AG04449 (cell line): Measurements from ENCODE around the gene DGLUCY.

Source experiments
- CTCF ChIA-PET: fragments of 350-600 bp; formaldehyde crosslinking; extraction: SDS; loops from one replicate; lab custom pipeline; 2021; ENCODE audit warnings: antibody characterized with exemption; lab: Yijun Ruan, JAX
- POLR2A ChIA-PET: fragments of 400-600, 350-600 bp; formaldehyde crosslinking; extraction: SDS; loops from one replicate; lab custom pipeline; 2020; ENCODE audit warnings: antibody characterized with exemption, inconsistent platforms; lab: Yijun Ruan, JAX
- DNase-seq: peaks from one replicate; pipeline ENCODE4 v3.0.0-alpha.2; 2010; ENCODE audit warnings: low read depth, low spot score
- H3K4me3 ChIP-seq: 2 replicates; pipeline ENCODE4 v1.5.1; 2011; ENCODE audit warnings: low read depth, mild to moderate bottlenecking, control low read depth, low read length
- CTCF ChIP-seq: IDR thresholded peaks from one replicate; pipeline ENCODE4 v1.5.1; 2011; ENCODE audit warnings: mild to moderate bottlenecking, moderate library complexity, low read length, control low read depth, inconsistent platforms; ENCODE audit not compliant: insufficient read depth; ENCODE audit errors: missing control alignments

DGLUCY gene

GRCh38 chr14:91185721-91186120 lies 71.8 kb downstream of the DGLUCY start:
- ChIA-PET POLR2A (no interaction called here), CTCF (interaction anchor here (1.5 to 8.2 kb wide), 3 partner anchors 8 to 100 kb away, joined by 5 to 103 read pairs (median 37); no protein-coding TSS in a partner anchor)
- no peak for TF ChIP-seq CTCF
- no peak overlapping the region for H3K4me3 ChIP-seq
- DNase-seq: no peak

GRCh38 chr14:91186515-91187066 lies 72.7 kb downstream of the DGLUCY start:
- H3K4me3 ChIP-seq: no peak overlapping the region
- ChIA-PET CTCF (interaction anchor here (1.5 to 8.2 kb wide), 3 partner anchors 7 to 99 kb away, joined by 5 to 103 read pairs (median 37); no protein-coding TSS in a partner anchor), POLR2A (no interaction called here)
- DNase-seq: no peak
- no peak for TF ChIP-seq CTCF

- no peak for TF ChIP-seq CTCF
- no peak for DNase-seq
- H3K4me3 ChIP-seq: no peak overlapping the region
- CTCF ChIA-PET: interaction anchor here (8.2 kb wide), 1 partner anchor 13 kb away, joined by 103 read pairs; no protein-coding TSS in a partner anchor
- POLR2A ChIA-PET: no interaction called here
Observed at GRCh38 chr14:91187271-91187670, 73.4 kb downstream of the DGLUCY start.

- CTCF ChIA-PET: interaction anchor here (1.4 to 8.2 kb wide), 2 partner anchors 16 to 96 kb away, joined by 4 to 103 read pairs; no protein-coding TSS in a partner anchor
- POLR2A ChIA-PET: no interaction called here
- no peak for DNase-seq
- H3K4me3 ChIP-seq: no peak overlapping the region
- no peak for TF ChIP-seq CTCF
Observed at GRCh38 chr14:91190853-91191252, 77.0 kb downstream of the DGLUCY start.

GRCh38 chr14:91193069-91193468 lies 79.2 kb downstream of the DGLUCY start:
- DNase-seq: no peak
- H3K4me3 ChIP-seq: no peak overlapping the region
- CTCF ChIA-PET: interaction anchor here (0.8 to 2.5 kb wide), 5 partner anchors 7 to 93 kb away, joined by 3 to 21 read pairs (median 7); no protein-coding TSS in a partner anchor
- POLR2A ChIA-PET: no interaction called here
- TF ChIP-seq CTCF: no peak

GRCh38 chr14:91195881-91196280 lies 82.0 kb downstream of the DGLUCY start:
- no peak for TF ChIP-seq CTCF
- no peak for DNase-seq
- CTCF ChIA-PET: no interaction called here
- POLR2A ChIA-PET: no interaction called here
- H3K4me3 ChIP-seq: no peak overlapping the region
